NCI-H2081 (cell line): ENCODE data around the gene CCDC40.

Experiments
- DNase-seq, 2 experiments: peaks; one replicate each; lab custom pipeline; 2025; lab: John Stamatoyannopoulos, UW

The CCDC40 gene

DNA sequence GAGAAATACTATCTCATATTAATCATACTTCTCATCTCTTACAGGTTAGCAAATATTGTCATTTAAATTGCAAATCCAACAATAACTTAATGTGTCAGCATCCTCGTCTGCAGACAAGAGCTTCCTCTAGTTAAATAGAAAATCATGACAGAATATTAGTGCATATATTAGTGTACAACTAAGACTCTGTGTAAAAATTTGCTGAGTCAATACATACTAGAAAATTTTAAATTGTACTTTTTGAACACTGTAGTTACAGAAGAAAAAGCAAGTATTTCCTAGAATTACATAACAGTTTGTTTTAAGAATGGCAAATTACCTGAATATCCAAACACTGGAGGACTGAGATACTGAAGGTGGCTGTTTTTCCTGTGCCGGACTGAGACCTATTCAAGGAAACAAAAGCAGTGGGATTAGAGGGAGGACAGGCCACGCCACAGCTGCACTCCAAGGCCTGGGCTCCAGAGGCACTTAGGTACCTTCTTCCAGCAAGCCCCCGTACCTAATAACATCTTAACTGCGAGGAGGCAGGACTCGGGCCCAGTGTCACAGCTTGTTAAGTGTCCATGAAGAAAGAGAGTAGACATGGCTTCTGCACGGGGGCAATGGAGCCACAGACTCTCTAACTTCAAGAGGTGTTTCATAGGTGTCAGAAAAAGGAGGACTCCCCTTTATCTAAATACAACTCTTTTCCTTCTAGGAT lies 105.2 kb downstream of the CCDC40 start:
- no peak for DNase-seq

DNA sequence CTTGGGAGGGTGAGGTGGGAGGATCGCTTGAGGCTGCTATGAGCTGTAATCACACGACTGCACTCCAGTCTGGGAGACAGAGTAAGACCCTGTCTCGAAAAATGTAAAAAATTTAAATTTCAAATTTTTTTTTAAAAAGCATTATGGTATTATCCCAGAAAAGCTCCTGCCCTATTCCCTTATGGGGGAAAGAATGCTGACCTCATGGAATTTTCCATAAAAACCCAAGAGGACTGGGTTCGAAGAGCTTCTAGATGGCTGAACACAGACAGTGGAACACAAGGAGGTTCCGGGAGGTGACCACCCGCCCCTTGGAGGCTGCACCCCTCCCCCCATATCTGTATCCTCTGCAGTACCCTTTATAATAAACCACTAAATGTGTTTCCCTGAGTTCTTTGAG lies 106.5 kb downstream of the CCDC40 start:
- no peak for DNase-seq

DNA sequence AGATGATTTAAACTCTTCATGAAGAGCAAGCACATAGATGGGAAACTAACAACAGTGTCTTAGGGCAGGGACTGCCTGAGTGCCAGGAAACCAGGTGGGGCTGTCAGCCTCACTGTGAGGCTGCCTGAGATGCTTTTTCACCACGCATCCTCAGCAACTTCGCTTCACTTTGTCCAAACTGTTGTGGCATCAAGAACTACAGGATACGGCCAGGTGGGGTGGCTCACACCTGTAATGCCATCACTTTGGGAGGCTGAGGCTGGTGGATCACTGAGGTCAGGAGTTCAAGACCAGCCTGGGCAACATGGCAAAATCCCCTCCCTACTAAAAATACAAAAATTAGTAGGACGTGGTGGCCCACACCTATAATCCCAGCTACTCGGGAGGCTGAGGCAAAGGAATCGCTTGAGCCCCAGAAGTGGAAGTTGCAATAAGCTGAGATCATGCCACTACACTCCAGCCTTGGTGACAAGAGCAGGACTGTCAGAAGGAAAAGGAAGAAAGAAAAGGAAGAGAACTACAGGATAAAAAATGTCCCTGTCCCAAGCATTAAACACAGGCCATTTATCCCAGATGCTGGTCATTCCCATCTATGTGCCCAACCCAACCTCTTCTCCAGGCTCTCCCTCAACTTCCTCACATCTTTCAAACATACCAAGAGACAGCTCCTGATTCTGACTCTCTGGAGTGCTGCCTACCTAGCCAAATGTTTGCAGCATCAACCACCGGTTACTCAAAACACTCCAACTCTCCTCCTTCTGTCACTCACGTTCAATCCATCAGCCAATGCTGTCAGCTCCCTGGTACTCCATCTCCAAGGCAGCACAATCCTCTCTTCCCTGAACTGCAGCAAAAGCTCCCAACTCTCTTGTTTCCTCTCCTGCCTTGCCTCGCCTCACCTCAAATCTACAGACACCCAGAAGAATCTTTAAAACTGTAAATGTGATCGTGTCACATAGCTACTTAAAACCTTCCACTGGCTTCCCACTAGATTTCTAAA lies 108.9 kb downstream of the CCDC40 start:
- no peak for DNase-seq

DNA sequence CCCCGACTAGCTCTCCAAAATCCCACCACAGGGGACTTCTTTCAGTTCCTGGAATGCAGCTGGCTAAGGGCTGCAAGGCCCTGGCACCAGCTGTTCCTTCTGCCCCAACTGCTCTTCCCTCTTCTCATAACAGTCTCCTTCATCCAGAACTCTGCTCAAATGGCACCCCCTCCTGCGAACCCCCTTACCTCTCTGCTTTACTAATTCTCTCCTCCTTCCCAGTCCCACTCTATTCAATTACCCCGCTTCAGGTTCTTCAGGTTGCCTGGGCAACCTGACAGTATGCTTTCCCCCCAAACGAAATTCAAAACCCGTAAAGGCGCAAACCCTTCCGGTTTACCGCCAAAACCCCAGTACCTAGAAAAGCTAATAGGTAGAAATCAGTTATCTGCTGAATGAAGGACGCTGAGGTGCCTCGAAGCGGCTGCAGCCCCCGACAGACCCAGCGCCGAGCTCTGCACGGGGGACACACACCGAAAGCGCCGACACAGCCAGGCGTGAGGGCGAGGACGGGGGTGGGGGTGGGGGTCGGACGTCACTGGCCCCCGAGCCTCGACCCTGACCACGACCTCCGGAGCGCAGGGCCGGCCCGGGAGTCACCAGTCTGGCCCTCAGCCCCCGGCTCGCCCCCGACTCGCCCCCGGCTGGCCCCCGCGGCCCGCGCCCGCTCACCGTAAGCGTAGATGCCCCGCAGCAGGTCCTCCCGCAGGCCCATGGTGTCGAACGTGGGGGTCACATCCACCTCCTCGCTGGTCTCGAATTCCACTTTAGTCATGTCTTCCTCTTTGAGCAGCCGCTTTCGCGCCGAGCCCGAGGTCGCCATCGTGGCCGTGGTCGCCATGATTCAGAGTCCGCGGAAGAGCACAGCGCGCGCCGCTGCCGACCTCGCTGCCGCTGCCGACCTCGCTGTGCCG lies 109.9 kb downstream of the CCDC40 start:
- DNase-seq = peak in 1 of 2 experiments; percentile 45

DNA sequence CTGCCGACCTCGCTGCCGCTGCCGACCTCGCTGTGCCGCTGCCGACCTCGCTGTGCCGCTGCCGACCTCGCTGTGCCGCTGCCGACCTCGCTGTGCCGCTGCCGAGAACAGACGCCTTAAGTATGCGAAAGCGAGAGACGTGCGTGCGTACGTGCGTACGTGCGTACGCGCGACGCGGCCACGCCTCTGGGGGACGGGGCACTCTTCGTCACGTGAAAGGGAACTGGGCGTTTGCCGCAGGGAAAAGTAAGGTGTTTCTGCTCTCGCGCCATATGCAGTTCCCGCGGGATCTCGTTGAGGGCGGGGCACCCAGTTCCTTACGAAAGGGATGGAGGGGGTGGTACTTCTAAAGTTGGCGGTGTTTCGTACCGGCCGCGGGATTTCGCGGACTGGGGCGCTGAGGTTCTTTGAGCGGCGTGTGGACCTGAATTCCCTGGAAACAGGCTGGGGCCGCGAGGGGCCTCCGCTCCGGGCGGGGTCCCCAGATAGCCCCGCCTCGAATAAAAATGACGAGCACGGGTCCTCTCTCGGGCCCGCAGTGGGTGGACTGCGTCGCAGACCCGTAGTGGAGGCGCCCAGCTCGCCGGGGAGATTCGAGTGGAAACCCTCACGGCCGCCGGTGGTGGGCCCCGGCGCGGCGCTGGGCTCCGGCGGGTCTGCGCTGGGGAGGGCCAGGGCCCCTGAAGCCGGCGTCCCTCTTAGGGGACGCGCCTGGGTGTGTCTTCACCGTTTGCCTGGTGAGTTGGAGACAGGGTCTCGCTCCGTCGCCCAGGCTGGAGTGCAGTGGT lies 110.8 kb downstream of the CCDC40 start, which contains the start of gene EIF4A3:
Gene EIF4A3 (minus strand): TSS at position 94 of the 788 bp plus-strand sequence. CDS start 167 bp downstream, outside the sequence.
- DNase-seq = peak; percentile 99 to 100
